Activated CD4-positive, alpha-beta T cell treated with anti-CD3 and anti-CD28 coated beads, Interleukin-10, Interleukin-2, amounts not matched to agents 100 ng/mL and 50 ng/mL, durations not matched to agents 16 hours and 8 hours (primary cell): Measurements from ENCODE around the gene ABCA2.

Experiments used
- DNase-seq: peaks from one replicate; pipeline ENCODE4 v3.0.0-alpha.2; 2020

Gene ABCA2

DNA sequence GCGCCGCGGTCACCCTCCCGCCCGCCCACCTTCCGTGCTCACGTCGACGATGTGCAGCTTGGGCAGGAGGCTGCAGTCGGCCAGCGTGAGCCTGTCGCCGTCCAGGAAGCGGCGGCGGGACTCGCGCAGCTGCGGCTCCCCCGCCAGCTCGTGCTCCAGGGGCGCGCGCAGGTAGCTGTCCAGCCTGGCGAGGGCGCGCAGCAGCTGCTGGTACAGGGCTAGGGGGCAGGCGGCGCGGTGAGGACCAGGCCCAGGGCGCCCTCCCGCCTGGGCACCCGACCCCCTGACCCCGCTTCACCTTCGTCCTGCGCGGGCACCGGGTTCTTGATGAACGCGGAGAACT lies 33.2 kb downstream of the ABCA2 start:
- DNase-seq: no peak

DNA sequence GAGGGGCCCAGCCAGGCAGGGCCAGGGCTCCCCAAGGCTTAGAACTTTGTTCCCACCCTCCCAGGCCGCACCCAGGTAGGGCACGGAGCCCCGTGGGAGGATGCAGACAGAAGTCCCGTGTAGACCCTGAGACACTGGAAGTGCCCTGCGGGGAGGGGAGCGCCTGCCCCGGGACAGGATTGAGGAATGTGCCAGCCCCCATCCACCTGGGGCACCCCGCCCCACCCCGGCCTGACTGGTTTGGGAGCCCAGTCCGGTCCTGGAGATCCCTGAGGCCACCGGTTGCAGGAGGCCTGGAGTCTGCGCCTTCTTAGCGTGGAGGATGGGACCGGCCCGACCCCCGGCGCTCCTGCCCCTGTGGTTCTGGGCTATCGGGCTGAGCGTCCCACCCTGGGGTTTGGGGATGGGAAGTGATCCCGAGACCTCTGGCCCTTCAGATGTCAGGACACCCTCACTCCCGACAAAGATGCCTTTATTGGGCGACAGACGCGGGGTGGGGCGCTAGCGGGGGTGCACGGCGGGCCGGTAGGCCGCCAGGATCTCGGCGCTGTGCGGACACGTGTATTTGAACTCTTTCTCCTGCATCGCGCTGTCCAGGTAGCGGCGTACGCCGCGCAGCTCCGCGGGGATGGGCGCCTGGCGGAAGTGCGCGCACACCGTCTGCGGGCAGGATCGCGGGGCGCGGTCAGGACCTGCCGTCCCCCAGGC lies 33.7 kb downstream of the ABCA2 start:
- DNase-seq: no peak

DNA sequence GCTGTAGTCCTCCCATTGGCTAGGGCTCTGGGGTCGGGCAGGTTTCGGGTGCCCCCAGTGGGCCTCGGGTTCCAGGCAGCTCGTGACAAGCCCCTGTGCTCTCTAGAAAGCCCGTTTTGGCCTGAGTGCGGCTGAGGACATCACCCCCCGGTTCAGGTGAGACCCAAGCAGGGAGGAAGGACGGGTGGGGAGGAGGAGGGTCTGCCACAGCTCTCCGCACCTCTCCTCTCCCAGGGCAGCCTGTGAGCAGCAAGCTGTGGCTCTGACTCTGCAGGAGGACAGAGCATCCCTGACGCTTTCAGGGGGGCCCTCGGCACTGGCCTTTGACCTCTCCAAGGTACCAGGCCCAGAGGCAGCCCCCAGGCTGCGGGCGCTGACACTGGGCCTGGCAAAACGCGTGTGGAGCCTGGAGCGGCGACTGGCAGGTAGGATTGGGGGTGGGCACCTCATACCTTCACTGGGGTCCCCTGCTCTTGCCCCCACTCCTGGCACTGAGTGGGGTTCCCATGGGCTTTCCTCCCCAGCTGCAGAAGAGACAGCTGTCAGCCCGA lies 35.1 kb downstream of the ABCA2 start:
- DNase-seq: no peak

DNA sequence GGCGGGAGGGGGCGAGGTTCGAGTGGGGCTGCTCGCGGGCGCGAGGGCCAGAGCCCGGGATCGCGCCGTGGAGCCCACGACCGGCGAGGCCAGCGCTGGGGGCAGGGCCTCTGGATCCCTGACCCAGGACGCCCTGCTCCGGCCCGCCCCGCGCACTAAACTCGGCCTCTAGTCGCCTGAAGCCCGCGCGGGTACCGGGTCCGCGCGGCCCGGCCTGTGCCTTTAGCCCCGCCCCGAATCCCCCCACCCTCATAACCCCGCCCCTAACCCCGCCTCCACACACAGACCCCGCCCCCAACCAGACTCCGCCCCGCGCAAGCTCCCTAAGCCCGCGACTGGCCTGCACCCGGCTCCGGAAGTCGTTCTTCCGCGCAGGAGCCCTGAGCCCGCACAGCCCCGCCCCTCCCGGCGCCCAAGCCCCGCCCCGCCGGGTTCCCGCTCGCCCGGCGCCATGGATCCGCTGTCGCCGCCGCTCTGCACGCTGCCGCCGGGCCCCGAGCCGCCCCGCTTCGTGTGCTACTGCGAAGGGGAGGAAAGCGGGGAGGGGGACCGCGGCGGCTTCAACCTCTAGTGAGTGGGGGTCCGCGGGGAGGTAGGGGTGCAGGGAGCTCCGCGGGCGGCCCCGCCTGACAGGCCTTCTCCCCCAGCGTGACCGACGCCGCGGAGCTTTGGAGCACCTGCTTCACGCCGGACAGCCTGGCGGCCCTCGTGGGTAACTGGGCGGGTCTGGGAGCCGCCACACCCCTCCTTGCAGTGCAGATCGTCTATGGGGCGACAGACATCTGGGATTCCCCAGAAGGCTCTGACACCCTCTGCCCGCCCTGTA lies 35.8 kb downstream of the ABCA2 start, which contains the start of gene PAXX:
TSS of gene PAXX (plus strand) at position 430 of the 826 bp plus-strand sequence. CDS start at position 452, 22 bp downstream.
- DNase-seq: peak; percentile 97

DNA sequence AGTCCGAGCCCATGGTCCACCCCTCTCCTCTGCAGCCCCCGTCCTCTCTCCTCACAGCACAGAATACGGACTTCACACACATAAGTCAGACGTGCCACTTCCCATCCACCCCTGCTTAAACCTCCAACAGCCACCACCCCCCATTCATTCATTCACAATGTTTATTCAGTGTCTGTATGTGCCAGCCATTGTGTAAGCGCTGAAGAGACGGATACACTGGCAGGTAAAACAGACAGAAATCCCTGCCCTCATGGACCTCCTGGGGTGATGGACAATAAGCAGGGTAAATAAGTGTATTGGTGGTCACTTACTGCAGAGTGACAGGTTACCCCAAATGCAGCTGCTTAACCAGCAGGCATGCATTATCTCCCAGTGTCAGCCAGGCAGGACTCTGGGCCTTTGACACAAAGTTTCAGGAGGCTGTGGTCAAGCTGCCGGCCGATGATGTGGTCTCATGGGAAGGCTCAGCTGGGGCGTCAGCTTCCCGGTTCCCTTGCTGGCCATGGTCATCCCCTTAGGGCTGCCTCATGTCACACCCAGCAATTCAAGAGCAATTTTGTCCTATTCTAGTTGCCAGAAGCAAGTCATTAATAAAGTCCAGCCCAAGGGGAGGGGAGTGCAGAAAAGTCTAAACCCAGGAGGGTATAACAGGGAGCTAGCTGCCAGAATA lies 37.7 kb downstream of the ABCA2 start:
- no peak for DNase-seq

DNA sequence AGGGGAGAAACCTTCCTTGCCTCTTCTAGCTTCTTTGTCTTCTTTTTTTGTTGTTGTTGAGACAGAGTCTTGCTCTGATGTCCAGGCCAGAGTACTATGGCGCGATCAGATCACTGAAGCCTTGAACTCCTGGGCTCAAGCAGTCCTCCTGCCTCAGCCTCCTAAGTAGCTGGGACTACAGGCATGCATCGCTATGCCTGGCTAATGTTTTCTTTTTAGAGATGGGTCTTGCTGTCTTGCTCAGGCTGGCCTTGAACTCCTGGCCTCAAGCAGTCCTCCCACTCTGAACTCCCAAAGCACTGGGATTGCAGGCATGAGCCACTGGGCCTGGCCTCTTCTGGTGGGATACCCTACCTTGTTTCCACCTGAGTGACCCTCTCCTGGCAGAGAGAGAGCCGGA lies 39.2 kb downstream of the ABCA2 start:
- DNase-seq: no peak

DNA sequence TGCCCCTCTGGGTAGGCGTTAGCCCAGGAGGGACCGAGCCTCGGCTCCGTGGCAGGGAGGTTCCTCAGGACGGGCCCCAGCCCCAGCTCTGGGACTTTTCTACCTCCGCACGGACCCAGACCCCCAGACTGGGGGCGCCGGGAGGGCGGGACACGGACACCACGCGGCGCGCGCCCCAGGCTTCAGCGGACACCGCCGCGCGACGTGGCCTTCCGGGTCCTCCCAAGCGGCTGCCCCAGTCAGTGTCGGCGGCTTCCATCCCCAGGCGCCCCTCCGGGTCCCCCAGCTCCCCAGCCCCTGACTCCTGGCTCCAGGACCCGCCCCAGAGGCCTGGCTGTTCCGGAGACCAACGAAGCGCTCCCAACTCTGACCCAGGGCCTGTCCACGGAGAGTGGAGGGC lies 42.2 kb downstream of the ABCA2 start:
- DNase-seq: no peak

DNA sequence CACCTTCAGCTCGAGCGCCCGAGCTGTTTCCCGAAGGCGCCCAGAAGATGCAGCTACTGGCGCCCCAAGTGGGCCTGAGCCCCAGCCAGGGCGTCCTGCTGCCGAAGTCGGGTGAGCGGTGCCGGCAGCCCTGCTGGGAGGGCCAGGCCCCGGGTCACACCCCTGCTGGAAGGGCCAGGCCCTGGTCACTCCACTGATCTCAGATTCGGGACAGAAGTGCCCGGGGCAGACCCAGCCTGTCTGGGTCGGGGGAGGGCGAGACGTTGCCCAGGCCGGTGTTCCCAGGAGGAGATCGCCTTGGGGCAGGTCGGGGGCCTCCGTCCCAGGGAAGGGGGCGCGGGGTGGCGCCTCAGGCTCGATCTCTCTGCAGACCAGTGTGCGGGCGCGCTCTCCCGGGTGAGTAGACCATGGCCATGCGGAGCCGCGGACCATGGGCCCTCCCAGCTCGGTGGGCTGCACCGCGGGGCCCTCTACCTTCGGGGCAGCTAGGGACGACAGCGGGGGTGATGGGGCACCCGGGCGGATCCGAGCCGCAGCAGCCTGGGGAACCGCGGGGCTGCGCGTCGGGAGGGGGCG lies 42.9 kb downstream of the ABCA2 start:
- no peak for DNase-seq

DNA sequence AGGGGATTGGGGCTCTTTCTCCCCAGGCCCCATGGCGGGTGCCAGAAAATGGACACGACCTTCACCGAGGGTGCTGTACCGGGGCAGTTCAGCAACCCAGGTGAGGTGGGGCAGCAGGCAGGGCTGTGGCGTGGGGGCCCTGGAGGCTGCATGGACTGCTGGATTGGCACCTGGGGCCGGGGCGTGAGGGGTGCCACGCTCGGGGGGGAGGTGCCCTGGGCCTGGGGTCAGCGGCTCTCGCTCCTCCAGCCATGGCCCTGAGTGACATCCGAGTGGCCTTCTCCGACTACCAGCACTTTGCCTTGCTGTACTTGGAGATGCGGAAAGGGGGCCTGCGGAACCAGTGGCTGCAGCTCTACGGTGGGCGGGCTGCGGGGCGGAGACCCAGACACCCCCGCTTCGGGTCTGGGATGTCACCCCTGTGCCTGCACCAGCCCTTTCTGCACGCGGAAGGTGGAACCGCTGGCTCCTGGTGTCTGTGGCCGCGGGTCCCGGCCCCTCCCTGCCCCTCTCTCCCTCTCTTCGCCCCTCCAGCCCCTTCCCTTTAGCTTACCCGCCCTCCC lies 43.5 kb downstream of the ABCA2 start:
- no peak for DNase-seq

DNA sequence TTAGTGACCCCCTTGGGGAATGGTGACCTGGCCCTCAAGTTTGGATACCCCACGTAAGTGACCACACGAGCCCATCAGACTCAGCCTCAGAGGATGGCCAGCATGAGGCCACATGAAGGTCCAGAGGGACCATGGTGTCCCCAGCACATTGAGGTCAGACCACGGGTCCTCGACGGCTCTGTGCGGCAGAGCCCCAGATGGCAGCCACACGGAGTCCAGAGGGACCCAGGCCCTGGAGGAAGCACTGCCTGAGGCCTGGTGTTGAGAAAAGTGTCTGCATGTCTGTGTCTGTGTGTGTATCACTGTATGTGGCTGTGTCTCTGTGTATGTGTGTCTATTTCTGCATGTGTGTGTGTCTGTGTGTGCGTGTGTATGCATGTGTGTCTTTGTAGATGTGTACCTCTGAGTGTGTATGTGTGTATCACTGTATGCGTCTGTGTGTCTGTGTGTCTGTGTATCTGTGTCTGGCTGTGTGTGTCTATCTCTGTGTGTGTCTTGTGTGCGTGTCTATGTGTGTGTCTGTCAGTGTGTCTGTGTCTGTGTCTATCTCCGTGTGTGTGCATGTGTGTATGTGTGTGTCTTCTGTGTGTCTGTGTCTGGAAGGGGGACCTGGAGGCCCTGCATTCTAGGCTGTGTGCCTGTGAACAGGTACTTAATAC lies 44.3 kb downstream of the ABCA2 start:
- DNase-seq: no peak

DNA sequence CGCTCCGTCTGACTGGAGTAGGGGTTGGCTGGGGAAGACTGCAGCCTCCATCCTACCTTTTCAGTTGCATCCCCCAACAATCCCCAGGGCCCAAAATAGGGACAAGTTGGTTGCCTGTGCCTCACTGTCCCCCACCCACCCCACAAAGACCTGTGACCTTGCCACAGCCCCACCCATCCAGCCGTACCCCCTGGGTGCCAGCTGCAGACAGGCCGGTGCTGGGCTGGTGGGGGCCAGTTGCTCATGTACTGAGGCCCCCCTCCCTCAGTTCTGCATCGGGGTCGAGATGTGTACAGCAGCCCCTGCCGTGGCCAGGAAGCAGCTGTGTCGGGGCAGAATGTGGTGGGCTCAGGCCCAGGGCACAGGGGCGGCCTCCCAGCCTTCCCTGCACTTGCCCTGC lies 44.9 kb downstream of the ABCA2 start:
- DNase-seq: no peak

DNA sequence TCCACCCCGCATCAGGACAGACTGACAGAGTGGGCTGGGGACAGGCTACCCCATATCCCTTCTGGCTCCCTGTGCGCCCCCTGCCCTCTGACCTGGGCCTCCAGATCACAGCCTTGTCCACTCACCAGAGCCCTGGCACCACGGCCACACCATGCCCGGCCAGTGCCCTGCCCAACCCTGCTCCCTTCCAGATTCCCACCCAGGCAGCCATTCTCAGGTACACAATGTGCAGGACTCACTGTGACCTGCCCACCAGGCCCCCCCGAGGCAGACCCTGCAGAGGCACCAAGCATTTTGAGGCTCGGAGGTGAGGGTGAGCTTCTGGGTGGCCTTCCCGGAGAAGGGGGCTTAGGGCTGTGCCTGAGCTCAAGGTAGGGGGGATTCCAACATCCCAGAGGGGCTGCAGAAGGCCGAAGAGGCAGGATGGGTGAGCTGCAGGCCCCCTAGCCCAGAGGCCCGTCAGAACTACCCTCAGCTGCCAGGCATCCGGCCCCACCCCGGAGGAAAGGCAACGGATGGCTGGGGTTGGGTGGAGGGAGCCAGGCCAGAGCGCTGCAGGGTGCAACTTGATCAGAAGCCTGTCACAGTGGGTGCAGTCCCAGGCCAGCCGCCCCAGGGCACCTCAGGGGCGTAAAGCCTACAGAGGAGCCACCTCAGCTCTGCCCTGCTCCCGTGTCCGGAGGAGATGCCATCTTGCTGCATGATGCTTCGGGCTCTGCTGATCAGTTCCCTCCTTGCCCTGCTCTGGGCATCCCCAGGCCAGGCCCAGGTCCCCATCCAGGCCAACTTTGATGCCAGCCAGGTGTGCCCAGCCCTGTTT lies 45.6 kb downstream of the ABCA2 start, which contains the start of gene LCNL1:
TSS of gene LCNL1 (plus strand) at position 762 of the 820 bp plus-strand sequence. CDS start 594 bp downstream, outside the sequence.
- DNase-seq: no peak

DNA sequence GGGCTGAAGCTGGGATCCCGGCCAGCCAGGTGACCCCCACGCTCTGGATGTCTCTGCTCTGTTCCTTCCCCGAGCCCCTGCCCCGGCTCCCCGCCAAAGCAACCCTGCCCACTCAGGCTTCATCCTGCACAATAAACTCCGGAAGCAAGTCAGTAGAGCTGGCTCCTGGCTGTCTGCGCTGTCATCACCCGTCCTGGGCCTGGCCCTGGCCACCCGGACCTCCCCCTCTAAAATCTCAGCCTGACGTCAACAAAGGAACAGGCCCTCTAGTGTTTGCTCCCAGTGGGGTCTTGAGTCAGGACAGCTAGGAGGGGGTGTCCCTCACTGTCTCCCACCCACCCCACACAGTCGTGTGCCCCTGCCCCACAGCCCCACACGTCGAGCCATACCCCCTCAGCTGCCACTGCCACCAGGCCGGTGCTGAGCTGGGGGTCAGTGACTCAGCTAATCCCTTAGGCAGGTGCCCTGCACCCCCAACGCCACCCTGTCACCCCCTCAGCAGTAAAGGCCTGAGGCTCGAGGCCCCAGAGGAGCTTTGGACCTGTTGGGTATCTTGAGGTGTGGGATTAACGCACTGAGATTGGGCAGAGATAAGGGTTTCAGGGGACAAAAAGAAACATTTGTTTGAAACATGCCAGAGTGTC lies 46.3 kb downstream of the ABCA2 start:
- no peak for DNase-seq

DNA sequence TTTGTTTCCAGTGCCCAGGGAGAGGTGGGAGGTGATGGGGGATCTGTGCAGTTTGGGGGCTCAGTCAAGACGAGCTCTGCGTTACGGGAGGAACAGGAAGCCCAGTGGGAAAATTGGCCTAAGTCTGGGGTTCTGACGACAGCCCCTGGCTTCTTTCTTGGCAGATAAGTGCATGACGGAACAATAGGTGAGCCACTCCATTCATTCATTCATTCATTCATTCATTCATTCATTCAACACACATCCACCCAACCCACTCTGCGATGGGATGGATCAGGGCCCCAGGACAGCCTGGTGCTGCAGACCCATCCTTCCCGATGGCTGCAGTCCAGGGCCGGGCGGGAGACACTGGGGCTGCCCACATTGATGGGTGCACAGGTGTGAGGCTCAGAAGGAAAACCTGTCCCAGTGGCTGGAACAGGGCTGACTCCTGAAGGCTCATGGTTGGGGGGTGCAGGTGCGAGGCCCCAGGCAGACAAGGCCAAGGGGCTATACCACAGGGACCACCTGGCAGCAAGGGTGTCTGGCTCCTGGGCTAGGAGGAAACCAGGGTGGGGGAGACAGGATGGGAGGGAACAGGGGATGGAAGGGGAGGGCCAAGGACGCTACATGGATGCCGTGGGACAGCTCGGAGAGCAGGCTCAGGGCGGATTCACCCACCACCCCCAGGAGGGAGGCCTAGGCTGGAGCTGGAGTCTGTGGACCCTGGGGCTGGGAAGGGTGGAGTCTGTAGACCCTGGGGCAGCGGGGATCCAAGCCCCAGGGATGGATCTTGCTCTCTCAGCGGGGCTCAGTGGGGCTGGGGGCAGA lies 47.2 kb downstream of the ABCA2 start:
- DNase-seq: no peak

DNA sequence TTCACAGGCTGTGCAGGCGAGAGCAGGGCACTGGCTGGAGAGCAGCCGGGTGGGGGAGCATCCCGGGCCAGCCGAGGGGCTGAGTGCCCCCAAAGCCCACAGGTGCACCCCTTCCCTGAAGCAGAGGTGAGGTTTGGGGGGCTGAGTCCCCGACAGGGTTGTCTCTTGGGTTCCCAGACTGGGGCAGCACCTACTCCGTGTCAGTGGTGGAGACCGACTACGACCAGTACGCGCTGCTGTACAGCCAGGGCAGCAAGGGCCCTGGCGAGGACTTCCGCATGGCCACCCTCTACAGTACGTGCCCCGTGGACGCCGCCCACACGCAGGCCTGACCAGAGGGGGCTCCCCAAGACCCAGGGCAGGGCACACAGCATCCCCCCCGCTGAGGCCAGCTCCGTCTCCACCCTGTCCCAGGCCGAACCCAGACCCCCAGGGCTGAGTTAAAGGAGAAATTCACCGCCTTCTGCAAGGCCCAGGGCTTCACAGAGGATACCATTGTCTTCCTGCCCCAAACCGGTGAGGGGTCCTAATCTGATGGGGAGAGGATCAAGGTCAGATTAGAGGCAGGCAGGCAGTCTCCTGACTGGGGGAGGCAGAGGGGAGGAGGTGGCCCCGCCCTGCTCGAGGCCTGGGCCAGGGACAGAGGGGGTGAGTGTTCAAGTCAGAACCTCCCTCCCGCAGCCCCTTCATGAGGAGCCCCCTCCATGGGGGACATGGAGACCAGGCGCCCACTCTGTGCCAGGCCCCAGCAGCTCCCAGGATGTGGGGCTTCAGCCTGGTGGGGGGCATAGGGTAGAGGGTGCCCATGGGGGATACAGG lies 48.1 kb downstream of the ABCA2 start:
- DNase-seq: no peak

DNA sequence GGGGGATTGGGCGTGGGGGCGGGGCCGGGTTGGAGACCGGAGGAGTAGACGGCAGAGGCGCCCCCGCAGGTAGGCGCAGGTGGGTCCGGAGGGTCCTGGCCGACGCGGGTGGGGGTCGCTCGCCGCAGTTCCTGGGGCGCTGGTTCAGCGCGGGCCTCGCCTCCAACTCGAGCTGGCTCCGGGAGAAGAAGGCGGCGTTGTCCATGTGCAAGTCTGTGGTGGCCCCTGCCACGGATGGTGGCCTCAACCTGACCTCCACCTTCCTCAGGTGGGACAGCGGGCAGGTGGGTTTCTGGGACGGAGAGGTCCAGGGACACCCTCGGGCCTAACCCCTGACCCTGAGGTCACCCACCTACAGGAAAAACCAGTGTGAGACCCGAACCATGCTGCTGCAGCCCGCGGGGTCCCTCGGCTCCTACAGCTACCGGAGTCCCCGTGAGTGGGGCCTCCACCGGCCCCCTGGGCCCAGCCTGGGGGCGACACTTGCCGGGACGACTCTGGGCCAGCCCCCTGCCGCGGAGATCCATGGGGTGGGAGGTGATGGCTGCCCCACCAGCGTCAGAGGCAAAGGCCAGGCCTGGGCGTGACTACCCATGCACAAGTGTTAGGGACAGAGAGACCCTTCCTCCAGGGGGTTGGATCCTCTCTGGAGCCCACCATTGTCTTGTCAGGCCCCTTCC lies 49.0 kb downstream of the ABCA2 start:
- DNase-seq: no peak

DNA sequence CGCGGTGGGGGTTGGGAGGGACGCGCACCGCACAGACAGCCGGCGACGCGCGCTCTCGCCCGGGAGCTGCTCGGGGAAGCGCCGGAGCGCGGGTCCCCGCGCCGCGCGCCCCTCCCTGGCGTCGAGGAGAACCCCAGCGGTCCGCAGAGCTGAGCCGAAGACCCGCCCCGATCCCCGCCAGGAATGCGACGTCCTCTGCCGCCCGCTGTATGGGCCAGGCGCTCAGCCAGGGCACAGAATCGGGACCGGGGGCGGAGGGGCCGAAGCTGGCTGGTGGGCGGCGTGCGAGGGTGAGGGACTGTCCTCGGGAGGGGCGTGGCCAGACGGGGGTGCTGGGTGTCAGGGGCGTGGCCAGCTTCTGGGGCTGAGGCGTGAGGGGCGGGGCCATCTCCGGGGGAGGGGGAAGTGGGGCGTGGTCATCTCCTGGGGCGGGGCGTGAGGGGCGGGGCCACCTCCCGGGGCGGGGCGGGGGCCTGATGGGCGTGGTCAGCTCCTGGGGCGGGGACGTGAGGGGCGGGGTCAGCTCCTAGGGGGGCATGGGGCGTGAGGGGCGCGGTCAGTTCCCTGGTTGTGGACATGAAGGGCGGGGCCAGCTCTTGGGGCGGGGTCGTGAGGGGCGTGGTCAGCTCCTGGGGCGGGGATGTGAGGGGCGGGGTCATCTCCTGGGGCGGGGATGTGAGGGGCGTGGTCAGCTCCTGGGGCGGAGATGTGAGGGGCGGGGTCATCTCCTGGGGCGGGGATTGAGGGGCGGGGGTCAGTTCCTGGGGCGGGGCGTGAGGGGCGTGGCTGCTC lies 49.8 kb downstream of the ABCA2 start:
- DNase-seq: peak; percentile 67
